PC-9 (cell line): ENCODE results near the gene ALDH4A1. TPM values are rescaled to one million over a fixed set of nuclear protein-coding genes. Genes with fewer than 3 reads are reported as not detected.

Experiments used
- BruUV-seq: library from RNA; stranded (reverse); fragments of 400-500 nt; replicated peaks from 2 replicates; lab custom pipeline; 2021; lab: Mats Ljungman, UMichigan
- CTCF ChIA-PET: fragments of 300-600 bp; sonication (Branson Sonifier 250); formaldehyde crosslinking; loops from one replicate; lab custom pipeline; 2022; ENCODE audit warnings: antibody characterized with exemption; lab: Charles Lee
- POLR2A ChIA-PET: fragments of 300-600 bp; sonication (Branson Sonifier 250); formaldehyde crosslinking; loops from one replicate; lab custom pipeline; 2022; ENCODE audit warnings: antibody characterized with exemption; ENCODE audit not compliant: unreplicated experiment; lab: Charles Lee
- DNase-seq, 2 experiments: peaks; one replicate each; pipeline versions ENCODE4 v3.0.0 to v3.0.0-alpha.2; 2015 to 2022; ENCODE audit warnings: mixed read lengths in 1 of 2
- H2AFZ ChIP-seq: fragments of 200-600 bp; sonication (generic); 2 replicates; pipeline ENCODE4 v1.8.1; 2017; ENCODE audit warnings: antibody characterized with exemption
- H3F3A ChIP-seq: fragments of 200-600 bp; sonication (generic); 2 replicates; pipeline ENCODE4 v1.8.1; 2017; ENCODE audit warnings: antibody characterized with exemption, mild to moderate bottlenecking, low read depth; ENCODE audit not compliant: insufficient read depth
- H3K27ac ChIP-seq: fragments of 200-600 bp; sonication (generic); 2 replicates; pipeline ENCODE4 v1.6.1; 2016; ENCODE audit warnings: mixed run types
- H3K27me3 ChIP-seq: fragments of 200-600 bp; sonication (generic); 2 replicates; pipeline ENCODE4 v1.6.1; 2016; ENCODE audit warnings: low read depth, mixed run types; ENCODE audit not compliant: insufficient read depth
- H3K36me3 ChIP-seq: fragments of 200-600 bp; sonication (generic); 2 replicates; pipeline ENCODE4 v1.6.1; 2016; ENCODE audit warnings: low read depth, mixed run types
- H3K4me1 ChIP-seq: fragments of 200-600 bp; sonication (generic); replicated peaks from 2 replicates; pipeline ENCODE4 v1.6.1; 2016; ENCODE audit warnings: mixed run types; ENCODE audit not compliant: insufficient read depth
- H3K4me2 ChIP-seq: fragments of 200-600 bp; sonication (generic); 2 replicates; pipeline ENCODE4 v1.6.1; 2017; ENCODE audit warnings: mixed run types
- H3K4me3 ChIP-seq: fragments of 200-600 bp; sonication (generic); 2 replicates; pipeline ENCODE4 v1.6.1; 2016; ENCODE audit warnings: mixed run types
- H3K79me2 ChIP-seq: fragments of 200-600 bp; sonication (generic); 2 replicates; pipeline ENCODE4 v1.6.1; 2017; ENCODE audit warnings: low read depth, mixed run types
- H3K9me2 ChIP-seq: fragments of 200-600 bp; sonication (generic); 2 replicates; pipeline ENCODE4 v1.8.1; 2017; ENCODE audit warnings: mild to moderate bottlenecking; ENCODE audit not compliant: insufficient read depth
- H3K9me3 ChIP-seq: fragments of 200-600 bp; sonication (generic); 2 replicates; pipeline ENCODE4 v1.8.1; 2016; ENCODE audit warnings: low read depth; ENCODE audit not compliant: insufficient read depth
- H4K20me1 ChIP-seq: fragments of 200-600 bp; sonication (generic); 2 replicates; pipeline ENCODE4 v1.8.1; 2017; ENCODE audit not compliant: insufficient read depth
- CTCF ChIP-seq: fragments of 200-600 bp; sonication (generic); conservative IDR thresholded peaks from 2 replicates; pipeline ENCODE4 v1.6.1; 2017; ENCODE audit warnings: mixed run types, antibody characterized with exemption, mild to moderate bottlenecking, moderate library complexity
- EZH2 ChIP-seq: fragments of 200-600 bp; sonication (generic); IDR thresholded peaks from 2 replicates; pipeline ENCODE4 v1.8.0; 2017; ENCODE audit warnings: antibody characterized with exemption, low read depth
- intact Hi-C: fragments of 100-400 bp; cut with micrococcal nuclease; formaldehyde crosslinking; loops from one replicate; pipeline ENCODE4 v1.10.0; 2022; ENCODE audit not compliant: unreplicated experiment
- total RNA-seq: library from RNA; stranded (reverse); gene quantifications from 2 replicates; pipeline ENCODE4 v1.2.3, GENCODE V29; 2021

Gene ALDH4A1
- total RNA-seq, 1 experiment from 2014 or later, result 15.0 TPM

- Histone ChIP-seq H4K20me1 (no peaks in the 10 kb centered on the region), H3K9me3 (no peaks in the 10 kb centered on the region), H3K9me2 (no peaks in the 10 kb centered on the region), H3K27ac (no peak overlapping the region), H3K27me3 (peaks cover 46% of the 10 kb centered on the region), H3K4me3 (no peak overlapping the region), H3K4me1 (no peaks in the 10 kb centered on the region), H3K79me2 (no peaks in the 10 kb centered on the region), H3K4me2 (no peak overlapping the region), H2AFZ (no peak overlapping the region), H3F3A (no peaks in the 10 kb centered on the region), H3K36me3 (no peaks in the 10 kb centered on the region)
- DNase-seq, result no peak
- intact Hi-C loops, result no loop called here
- TF ChIP-seq EZH2 (no peak), CTCF (no peak)
- ChIA-PET POLR2A (no interaction called here), CTCF (no interaction called here)
- BruUV-seq, result no TSS peak
Observed at GRCh38 chr1:18830596-18830995, 71.8 kb downstream of the ALDH4A1 start.

- no peaks in the 10 kb centered on the region for H3K9me3 ChIP-seq
- no peak overlapping the region for H3K4me2 ChIP-seq
- DNase-seq, result no peak
- H3K9me2 ChIP-seq, result no peaks in the 10 kb centered on the region
- ChIA-PET CTCF (interaction anchor here (0.6 kb wide), 1 partner anchor 730 kb away, joined by 7 read pairs; no protein-coding TSS in a partner anchor), POLR2A (no interaction called here)
- no peaks in the 10 kb centered on the region for H4K20me1 ChIP-seq
- H3K36me3 ChIP-seq, result no peaks in the 10 kb centered on the region
- no peaks in the 10 kb centered on the region for H3K79me2 ChIP-seq
- no peaks in the 10 kb centered on the region for H3K4me1 ChIP-seq
- no peak overlapping the region for H2AFZ ChIP-seq
- H3K4me3 ChIP-seq, result no peak overlapping the region
- BruUV-seq, result no TSS peak
- H3F3A ChIP-seq, result no peaks in the 10 kb centered on the region
- no peak overlapping the region for H3K27ac ChIP-seq
- peaks cover 37% of the 10 kb centered on the region for H3K27me3 ChIP-seq
- intact Hi-C loops, result no loop called here
- no peak for TF ChIP-seq CTCF
- TF ChIP-seq EZH2, result no peak
Observed at GRCh38 chr1:18829671-18830070, 72.7 kb downstream of the ALDH4A1 start.

GRCh38 chr1:18828224-18828623 lies 74.1 kb downstream of the ALDH4A1 start:
- intact Hi-C loops, result no loop called here
- Histone ChIP-seq H3K9me2 (no peaks in the 10 kb centered on the region), H4K20me1 (no peaks in the 10 kb centered on the region), H3K4me2 (no peak overlapping the region), H3K79me2 (no peaks in the 10 kb centered on the region), H2AFZ (no peak overlapping the region), H3K36me3 (no peaks in the 10 kb centered on the region), H3K27ac (no peak overlapping the region), H3K9me3 (no peaks in the 10 kb centered on the region), H3K4me1 (no peaks in the 10 kb centered on the region), H3K4me3 (no peak overlapping the region), H3K27me3 (peaks cover 25% of the 10 kb centered on the region), H3F3A (no peaks in the 10 kb centered on the region)
- POLR2A ChIA-PET, result no interaction called here
- CTCF ChIA-PET, result no interaction called here
- TF ChIP-seq EZH2, result no peak
- no peak for TF ChIP-seq CTCF
- BruUV-seq, result no TSS peak
- DNase-seq, result no peak
